ENCODE data around the gene TM2D1.

TM2D1 gene

GRCh38 chr1:61672376-61672775 lies 52.6 kb downstream of the TM2D1 start:
- no peak overlapping the region for H3K27ac ChIP-seq (ENCODE audit: low read depth, low read length)
- H3K4me3 ChIP-seq (ENCODE audit: low read length), result no peak overlapping the region
- no peaks in the 10 kb centered on the region for H3K36me3 ChIP-seq (ENCODE audit: insufficient read depth, low read length)
- H3K27me3 ChIP-seq (ENCODE audit: insufficient read depth, low read length), result no peaks in the 10 kb centered on the region
- no peaks in the 10 kb centered on the region for H3K4me1 ChIP-seq (ENCODE audit: insufficient read depth, low read length)
- H3K9me3 ChIP-seq (ENCODE audit: insufficient read depth, low read depth, low read length), result no peaks in the 10 kb centered on the region
- H3K9ac ChIP-seq (ENCODE audit: low read depth, low read length), result no peak overlapping the region
- 98% methylated on average over 4 of the region's 4 CpGs for WGBS

GRCh38 chr1:61670445-61670844 lies 54.5 kb downstream of the TM2D1 start:
- 86% methylated on average over 2 of the region's 2 CpGs for WGBS
- no peaks in the 10 kb centered on the region for H3K9me3 ChIP-seq (ENCODE audit: insufficient read depth, low read depth, low read length)
- H3K36me3 ChIP-seq (ENCODE audit: insufficient read depth, low read length), result no peaks in the 10 kb centered on the region
- no peaks in the 10 kb centered on the region for H3K4me1 ChIP-seq (ENCODE audit: insufficient read depth, low read length)
- no peak overlapping the region for H3K9ac ChIP-seq (ENCODE audit: low read depth, low read length)
- no peak overlapping the region for H3K27ac ChIP-seq (ENCODE audit: low read depth, low read length)
- H3K4me3 ChIP-seq (ENCODE audit: low read length), result no peak overlapping the region
- H3K27me3 ChIP-seq (ENCODE audit: insufficient read depth, low read length), result no peaks in the 10 kb centered on the region

GRCh38 chr1:61670016-61670415 lies 54.9 kb downstream of the TM2D1 start:
- no peaks in the 10 kb centered on the region for H3K27me3 ChIP-seq (ENCODE audit: insufficient read depth, low read length)
- no peaks in the 10 kb centered on the region for H3K36me3 ChIP-seq (ENCODE audit: insufficient read depth, low read length)
- H3K4me1 ChIP-seq (ENCODE audit: insufficient read depth, low read length), result no peaks in the 10 kb centered on the region
- H3K27ac ChIP-seq (ENCODE audit: low read depth, low read length), result no peak overlapping the region
- no peaks in the 10 kb centered on the region for H3K9me3 ChIP-seq (ENCODE audit: insufficient read depth, low read depth, low read length)
- WGBS, result 89% methylated on average over 3 of the region's 4 CpGs
- no peak overlapping the region for H3K4me3 ChIP-seq (ENCODE audit: low read length)
- H3K9ac ChIP-seq (ENCODE audit: low read depth, low read length), result no peak overlapping the region

- H3K4me1 ChIP-seq (ENCODE audit: insufficient read depth, low read length), result no peaks in the 10 kb centered on the region
- no peak overlapping the region for H3K4me3 ChIP-seq (ENCODE audit: low read length)
- WGBS, result 89% methylated on average over 2 of the region's 2 CpGs
- no peak overlapping the region for H3K27ac ChIP-seq (ENCODE audit: low read depth, low read length)
- H3K9me3 ChIP-seq (ENCODE audit: insufficient read depth, low read depth, low read length), result no peaks in the 10 kb centered on the region
- H3K36me3 ChIP-seq (ENCODE audit: insufficient read depth, low read length), result no peaks in the 10 kb centered on the region
- H3K27me3 ChIP-seq (ENCODE audit: insufficient read depth, low read length), result no peaks in the 10 kb centered on the region
- H3K9ac ChIP-seq (ENCODE audit: low read depth, low read length), result no peak overlapping the region
These were observed 65.9 kb downstream of the TM2D1 start for GRCh38 chr1:61659061-61659460.

GRCh38 chr1:61655453-61655852 lies 69.5 kb downstream of the TM2D1 start:
- 93% methylated on average over 1 of the region's 3 CpGs for WGBS
- no peaks in the 10 kb centered on the region for H3K9me3 ChIP-seq (ENCODE audit: insufficient read depth, low read depth, low read length)
- no peaks in the 10 kb centered on the region for H3K36me3 ChIP-seq (ENCODE audit: insufficient read depth, low read length)
- no peaks in the 10 kb centered on the region for H3K4me1 ChIP-seq (ENCODE audit: insufficient read depth, low read length)
- no peak overlapping the region for H3K9ac ChIP-seq (ENCODE audit: low read depth, low read length)
- no peaks in the 10 kb centered on the region for H3K27me3 ChIP-seq (ENCODE audit: insufficient read depth, low read length)
- H3K4me3 ChIP-seq (ENCODE audit: low read length), result no peak overlapping the region
- no peak overlapping the region for H3K27ac ChIP-seq (ENCODE audit: low read depth, low read length)

- WGBS, result 93% methylated on average over 30 of the region's 30 CpGs
- Histone ChIP-seq H3K4me3 (ENCODE audit: low read length) (no peak overlapping the region), H3K4me1 (ENCODE audit: insufficient read depth, low read length) (no peaks in the 10 kb centered on the region), H3K9ac (ENCODE audit: low read depth, low read length) (no peak overlapping the region), H3K27ac (ENCODE audit: low read depth, low read length) (no peak overlapping the region), H3K9me3 (ENCODE audit: insufficient read depth, low read depth, low read length) (no peaks in the 10 kb centered on the region), H3K36me3 (ENCODE audit: insufficient read depth, low read length) (no peaks in the 10 kb centered on the region), H3K27me3 (ENCODE audit: insufficient read depth, low read length) (no peaks in the 10 kb centered on the region)
These were observed 70.9 kb downstream of the TM2D1 start for GRCh38 chr1:61654067-61654466.

- Histone ChIP-seq H3K36me3 (ENCODE audit: insufficient read depth, low read length) (no peaks in the 10 kb centered on the region), H3K9me3 (ENCODE audit: insufficient read depth, low read depth, low read length) (no peaks in the 10 kb centered on the region), H3K4me1 (ENCODE audit: insufficient read depth, low read length) (no peaks in the 10 kb centered on the region), H3K9ac (ENCODE audit: low read depth, low read length) (no peak overlapping the region), H3K27me3 (ENCODE audit: insufficient read depth, low read length) (no peaks in the 10 kb centered on the region), H3K4me3 (ENCODE audit: low read length) (no peak overlapping the region), H3K27ac (ENCODE audit: low read depth, low read length) (no peak overlapping the region)
- WGBS, result 85% methylated on average over 5 of the region's 5 CpGs
These were observed 75.8 kb downstream of the TM2D1 start for GRCh38 chr1:61648983-61649742.

- Histone ChIP-seq H3K4me3 (ENCODE audit: low read length) (no peak overlapping the region), H3K9ac (ENCODE audit: low read depth, low read length) (no peak overlapping the region), H3K27me3 (ENCODE audit: insufficient read depth, low read length) (no peaks in the 10 kb centered on the region), H3K27ac (ENCODE audit: low read depth, low read length) (no peak overlapping the region), H3K9me3 (ENCODE audit: insufficient read depth, low read depth, low read length) (no peaks in the 10 kb centered on the region), H3K36me3 (ENCODE audit: insufficient read depth, low read length) (no peaks in the 10 kb centered on the region), H3K4me1 (ENCODE audit: insufficient read depth, low read length) (peaks cover 6% of the 10 kb centered on the region; the same call in 1 of the 2 replicates)
- WGBS, result 98% methylated on average over 2 of the region's 2 CpGs
These were observed 77.8 kb downstream of the TM2D1 start for GRCh38 chr1:61647142-61647541.

GRCh38 chr1:61645476-61645875 lies 79.5 kb downstream of the TM2D1 start:
- WGBS, result 95% methylated on average over 4 of the region's 4 CpGs
- no peak overlapping the region for H3K4me3 ChIP-seq (ENCODE audit: low read length)
- no peaks in the 10 kb centered on the region for H3K9me3 ChIP-seq (ENCODE audit: insufficient read depth, low read depth, low read length)
- no peak overlapping the region for H3K9ac ChIP-seq (ENCODE audit: low read depth, low read length)
- H3K36me3 ChIP-seq (ENCODE audit: insufficient read depth, low read length), result no peaks in the 10 kb centered on the region
- H3K4me1 ChIP-seq (ENCODE audit: insufficient read depth, low read length), result peaks cover 10% of the 10 kb centered on the region; the same call in 1 of the 2 replicates
- H3K27ac ChIP-seq (ENCODE audit: low read depth, low read length), result no peak overlapping the region
- H3K27me3 ChIP-seq (ENCODE audit: insufficient read depth, low read length), result peaks cover 5% of the 10 kb centered on the region; the same call in 1 of the 2 replicates

GRCh38 chr1:61644303-61644702 lies 80.6 kb downstream of the TM2D1 start:
- Histone ChIP-seq H3K4me1 (ENCODE audit: insufficient read depth, low read length) (peaks cover 10% of the 10 kb centered on the region; the same call in 1 of the 2 replicates), H3K9me3 (ENCODE audit: insufficient read depth, low read depth, low read length) (no peaks in the 10 kb centered on the region), H3K36me3 (ENCODE audit: insufficient read depth, low read length) (no peaks in the 10 kb centered on the region), H3K4me3 (ENCODE audit: low read length) (no peak overlapping the region), H3K27me3 (ENCODE audit: insufficient read depth, low read length) (peaks cover 5% of the 10 kb centered on the region; the same call in 1 of the 2 replicates), H3K9ac (ENCODE audit: low read depth, low read length) (no peak overlapping the region), H3K27ac (ENCODE audit: low read depth, low read length) (no peak overlapping the region)
- 95% methylated on average over 4 of the region's 4 CpGs for WGBS

- no peaks in the 10 kb centered on the region for H3K9me3 ChIP-seq (ENCODE audit: insufficient read depth, low read depth, low read length)
- 77% methylated on average over 5 of the region's 5 CpGs for WGBS
- H3K4me3 ChIP-seq (ENCODE audit: low read length), result no peak overlapping the region
- H3K36me3 ChIP-seq (ENCODE audit: insufficient read depth, low read length), result no peaks in the 10 kb centered on the region
- H3K9ac ChIP-seq (ENCODE audit: low read depth, low read length), result no peak overlapping the region
- H3K4me1 ChIP-seq (ENCODE audit: insufficient read depth, low read length), result peaks cover 13% of the 10 kb centered on the region; the same call in 1 of the 2 replicates
- H3K27me3 ChIP-seq (ENCODE audit: insufficient read depth, low read length), result peaks cover 5% of the 10 kb centered on the region; the same call in 1 of the 2 replicates
- no peak overlapping the region for H3K27ac ChIP-seq (ENCODE audit: low read depth, low read length)
These were observed 82.3 kb downstream of the TM2D1 start for GRCh38 chr1:61642475-61643232.

Data from HUES64 (cell line).